Measurements from ENCODE around the gene MRGPRE. TPM values are rescaled to one million over a fixed set of nuclear protein-coding genes. Genes with fewer than 3 reads are reported as not detected.

Gene MRGPRE
- polyA plus RNA-seq, 4 donors, result not detected

GRCh38 chr11:3216027-3216525, 16.1 kb downstream of the MRGPRE start:
- DNase-seq (ENCODE audit: low read depth in 4 of 4, low spot score in 3 of 4), result no peak

GRCh38 chr11:3215346-3216026, 16.7 kb downstream of the MRGPRE start:
- DNase-seq (ENCODE audit: low read depth in 4 of 4, low spot score in 3 of 4), result no peak

GRCh38 chr11:3214420-3214699, 17.9 kb downstream of the MRGPRE start:
- no peak for DNase-seq (ENCODE audit: low read depth in 4 of 4, low spot score in 3 of 4)

GRCh38 chr11:3213659-3214419, 18.4 kb downstream of the MRGPRE start:
- DNase-seq (ENCODE audit: low read depth in 4 of 4, low spot score in 3 of 4), result no peak

GRCh38 chr11:3208272-3208671, 23.9 kb downstream of the MRGPRE start:
- no peak for DNase-seq (ENCODE audit: low read depth in 4 of 4, low spot score in 3 of 4)

GRCh38 chr11:3207526-3208189, 24.6 kb downstream of the MRGPRE start:
- DNase-seq (ENCODE audit: low read depth in 4 of 4, low spot score in 3 of 4), result no peak

- no peak for DNase-seq (ENCODE audit: low read depth in 4 of 4, low spot score in 3 of 4)
Observed at GRCh38 chr11:3206922-3207204, 25.4 kb downstream of the MRGPRE start.

- DNase-seq (ENCODE audit: low read depth in 4 of 4, low spot score in 3 of 4), result no peak
Observed at GRCh38 chr11:3206156-3206921, 25.9 kb downstream of the MRGPRE start.

- DNase-seq (ENCODE audit: low read depth in 4 of 4, low spot score in 3 of 4), result no peak
Observed at GRCh38 chr11:3205261-3206155, 26.7 kb downstream of the MRGPRE start.

GRCh38 chr11:3204141-3205015, 27.8 kb downstream of the MRGPRE start:
- no peak for DNase-seq (ENCODE audit: low read depth in 4 of 4, low spot score in 3 of 4)

GRCh38 chr11:3203221-3204043, 28.8 kb downstream of the MRGPRE start:
- no peak for DNase-seq (ENCODE audit: low read depth in 4 of 4, low spot score in 3 of 4)

GRCh38 chr11:3202759-3203158, 29.5 kb downstream of the MRGPRE start:
- DNase-seq (ENCODE audit: low read depth in 4 of 4, low spot score in 3 of 4), result no peak

- DNase-seq (ENCODE audit: low read depth in 4 of 4, low spot score in 3 of 4), result no peak
Observed at GRCh38 chr11:3202305-3202704, 29.9 kb downstream of the MRGPRE start.

GRCh38 chr11:3201677-3202181, 30.5 kb downstream of the MRGPRE start:
- DNase-seq (ENCODE audit: low read depth in 4 of 4, low spot score in 3 of 4), result no peak

GRCh38 chr11:3201112-3201581, 31.1 kb downstream of the MRGPRE start:
- no peak for DNase-seq (ENCODE audit: low read depth in 4 of 4, low spot score in 3 of 4)

- no peak for DNase-seq (ENCODE audit: low read depth in 4 of 4, low spot score in 3 of 4)
Observed at GRCh38 chr11:3200388-3201111, 31.7 kb downstream of the MRGPRE start.

GRCh38 chr11:3199537-3200295, 32.5 kb downstream of the MRGPRE start:
- DNase-seq (ENCODE audit: low read depth in 4 of 4, low spot score in 3 of 4), result no peak
